GM21825 (cell line): ENCODE measurements around the gene FKBP7.
"Not testable (repeated sequence)": the region's sequence is repeated elsewhere in the genome, so short reads cannot be mapped to it uniquely, and the experiment has no call there.

Source experiments
- ATAC-seq: cut with Tn5 transposase; IDR thresholded peaks from one replicate; pipeline ENCODE4 v1.9.1; 2021; ENCODE audit warnings: mild to moderate bottlenecking, moderate library complexity; ENCODE audit not compliant: unreplicated experiment

Gene FKBP7

GRCh38 chr2:178491612-178492011 lies 13.2 kb upstream of the FKBP7 start:
- ATAC-seq: no peak

GRCh38 chr2:178485356-178485755 lies 7.0 kb upstream of the FKBP7 start:
- no peak for ATAC-seq

- ATAC-seq: no peak
Measured at GRCh38 chr2:178484245-178485041, 6.0 kb upstream of the FKBP7 start.

GRCh38 chr2:178482437-178482836 lies 4.0 kb upstream of the FKBP7 start:
- peak; percentile 34 for ATAC-seq

- ATAC-seq: peak; percentile 64
Measured at GRCh38 chr2:178480227-178481181, 2.1 kb upstream of the FKBP7 start, which contains the start of gene PLEKHA3. PLEKHA3 (plus strand) TSS chr2:178480457; CDS start chr2:178480870, 413 bp downstream.

GRCh38 chr2:178479758-178480226 lies 1.4 kb upstream of the FKBP7 start:
- no peak for ATAC-seq

- no peak for ATAC-seq
Measured at GRCh38 chr2:178479275-178479616, 846 bp upstream of the FKBP7 start.

GRCh38 chr2:178478130-178478438 lies 316 bp downstream of the FKBP7 start:
- ATAC-seq: no peak

- no peak for ATAC-seq
Measured at GRCh38 chr2:178477443-178478129, 814 bp downstream of the FKBP7 start.

GRCh38 chr2:178476477-178476876 lies 1.9 kb downstream of the FKBP7 start:
- no peak for ATAC-seq

GRCh38 chr2:178474560-178474959 lies 3.8 kb downstream of the FKBP7 start:
- ATAC-seq: no peak

- ATAC-seq: no peak
Measured at GRCh38 chr2:178473931-178474330, 4.5 kb downstream of the FKBP7 start.

- ATAC-seq: no peak
Measured at GRCh38 chr2:178473373-178473772, 5.0 kb downstream of the FKBP7 start.

GRCh38 chr2:178471313-178471712 lies 7.1 kb downstream of the FKBP7 start:
- ATAC-seq: not testable (repeated sequence)

- ATAC-seq: no peak
Measured at GRCh38 chr2:178469219-178469849, 9.1 kb downstream of the FKBP7 start.

GRCh38 chr2:178457390-178457886 lies 21.0 kb downstream of the FKBP7 start:
- ATAC-seq: no peak

GRCh38 chr2:178455947-178456346 lies 22.5 kb downstream of the FKBP7 start:
- no peak for ATAC-seq

- ATAC-seq: no peak
Measured at GRCh38 chr2:178452870-178453269, 25.5 kb downstream of the FKBP7 start.

GRCh38 chr2:178452334-178452733 lies 26.1 kb downstream of the FKBP7 start:
- no peak for ATAC-seq

GRCh38 chr2:178450774-178451525 lies 27.4 kb downstream of the FKBP7 start, which contains the start of the genes PJVK and PRKRA:
PJVK (plus strand) TSS chr2:178451378; CDS start chr2:178453410, 2,032 bp downstream.
PRKRA (minus strand) TSS chr2:178451175; CDS start chr2:178451030, 145 bp downstream.
- peak; percentile 85 for ATAC-seq
